Upper lobe of left lung (tissue), 4 donors: Measurements from ENCODE around the gene PPP2R3B.

Source experiments
- CTCF ChIP-seq, 6 experiments: fragments of 450-650 bp in 4 of 6; fragments of 200-600 bp in 2 of 6; sonication (generic) in 2 of 6; IDR thresholded peaks; one replicate each; pipeline ENCODE4 v1.5.1; 2016 to 2019; ENCODE audit warnings: antibody characterized with exemption in 6 of 6
- EP300 ChIP-seq, 4 donors: sonication (generic); formaldehyde crosslinking; IDR thresholded peaks; one replicate each; pipeline ENCODE4 v1.5.1; 2017; ENCODE audit warnings: antibody characterized with exemption in 4 of 4, control low read depth in 2 of 4
- POLR2A ChIP-seq, 4 donors: fragments of 450-650 bp; IDR thresholded peaks; one replicate each; pipeline ENCODE4 v1.5.1; 2016 to 2017; ENCODE audit warnings: antibody characterized with exemption in 4 of 4, mild to moderate bottlenecking in 2 of 4
- POLR2AphosphoS5 ChIP-seq, 2 donors: sonication (generic); formaldehyde crosslinking; IDR thresholded peaks; one replicate each; pipeline ENCODE4 v1.5.1; 2017; ENCODE audit warnings: antibody characterized with exemption in 2 of 2

- TF ChIP-seq CTCF (IDR thresholded peaks at IDR 0.05), result no peak
- TF ChIP-seq POLR2A (IDR thresholded peaks at IDR 0.05), result no peak
- TF ChIP-seq EP300 (IDR thresholded peaks at IDR 0.05), result no peak
- no peak for TF ChIP-seq POLR2AphosphoS5 (IDR thresholded peaks at IDR 0.05)
These were observed 76.0 kb downstream of the PPP2R3B start for GRCh38 chrX:310621-311155.
